Tibial nerve (tissue), 3 donors: Measurements from ENCODE around the gene HNRNPUL1.

Experiments used
- POLR2A ChIP-seq, 2 donors: fragments of 450-650 bp; IDR thresholded peaks; one replicate each; pipeline ENCODE4 v1.6.1; 2017; ENCODE audit warnings: antibody characterized with exemption in 2 of 2, mild to moderate bottlenecking in 2 of 2, moderate library complexity in 2 of 2
- TF ChIP-seq, protein P1 (sequence below), 5 experiments: fragments of 200-600 bp in 3 of 5; fragments of 450-650 bp in 2 of 5; sonication (generic) in 3 of 5; IDR thresholded peaks; one replicate each; pipeline ENCODE4 v1.5.1; 2016 to 2019; ENCODE audit warnings: antibody characterized with exemption in 5 of 5, mild to moderate bottlenecking in 3 of 5, moderate library complexity in 2 of 5

DNA sequence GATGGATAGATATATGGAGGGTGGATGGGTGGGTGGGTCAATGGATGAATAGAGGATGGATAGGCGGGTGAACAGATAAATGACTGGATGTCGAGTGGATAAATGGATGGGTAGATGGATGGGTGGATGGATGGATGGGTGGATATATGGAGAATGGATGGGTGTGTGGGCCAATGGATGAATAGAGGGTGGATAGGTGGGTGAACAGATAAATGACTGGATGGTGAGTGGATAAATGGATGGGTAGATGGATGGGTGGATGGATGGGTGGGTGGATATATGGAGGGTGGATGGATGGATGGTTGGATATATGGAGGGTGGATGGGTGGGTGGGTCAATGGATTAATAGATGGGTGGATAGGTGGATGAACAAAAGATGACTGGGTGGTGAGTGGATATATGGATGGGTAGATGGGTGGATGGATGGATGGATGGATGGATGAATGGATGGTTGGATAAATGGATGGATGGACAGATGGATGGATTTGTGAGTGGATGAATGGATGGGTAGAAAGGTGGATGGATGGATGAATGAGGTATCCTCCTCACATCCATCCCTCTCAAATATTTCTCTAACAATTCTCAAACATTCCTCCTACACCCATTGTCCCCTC lies 24.1 kb upstream of the HNRNPUL1 start:
- TF ChIP-seq, protein P1, sequence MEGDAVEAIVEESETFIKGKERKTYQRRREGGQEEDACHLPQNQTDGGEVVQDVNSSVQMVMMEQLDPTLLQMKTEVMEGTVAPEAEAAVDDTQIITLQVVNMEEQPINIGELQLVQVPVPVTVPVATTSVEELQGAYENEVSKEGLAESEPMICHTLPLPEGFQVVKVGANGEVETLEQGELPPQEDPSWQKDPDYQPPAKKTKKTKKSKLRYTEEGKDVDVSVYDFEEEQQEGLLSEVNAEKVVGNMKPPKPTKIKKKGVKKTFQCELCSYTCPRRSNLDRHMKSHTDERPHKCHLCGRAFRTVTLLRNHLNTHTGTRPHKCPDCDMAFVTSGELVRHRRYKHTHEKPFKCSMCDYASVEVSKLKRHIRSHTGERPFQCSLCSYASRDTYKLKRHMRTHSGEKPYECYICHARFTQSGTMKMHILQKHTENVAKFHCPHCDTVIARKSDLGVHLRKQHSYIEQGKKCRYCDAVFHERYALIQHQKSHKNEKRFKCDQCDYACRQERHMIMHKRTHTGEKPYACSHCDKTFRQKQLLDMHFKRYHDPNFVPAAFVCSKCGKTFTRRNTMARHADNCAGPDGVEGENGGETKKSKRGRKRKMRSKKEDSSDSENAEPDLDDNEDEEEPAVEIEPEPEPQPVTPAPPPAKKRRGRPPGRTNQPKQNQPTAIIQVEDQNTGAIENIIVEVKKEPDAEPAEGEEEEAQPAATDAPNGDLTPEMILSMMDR (IDR thresholded peaks at IDR 0.05): no peak
- TF ChIP-seq POLR2A (IDR thresholded peaks at IDR 0.05): no peak
